PFSK-1 (cell line): ENCODE results near the gene CPVL.

Experiments used
- FOXP2 ChIP-seq: optimal IDR thresholded peaks from 2 replicates; pipeline ENCODE3; 2011; ENCODE audit warnings: borderline replicate concordance, control low read depth, inconsistent platforms; ENCODE audit not compliant: insufficient read depth; ENCODE audit errors: extremely low read length, extremely low read depth
- POLR2AphosphoS5 ChIP-seq: IDR thresholded peaks from 2 replicates; pipeline ENCODE4 v1.6.1; 2012; ENCODE audit warnings: low read depth, mild to moderate bottlenecking, control low read depth, low read length, moderate library complexity
- SIN3A ChIP-seq: IDR thresholded peaks from 2 replicates; pipeline ENCODE4 v1.6.1; 2012; ENCODE audit warnings: mild to moderate bottlenecking, low read length, moderate library complexity, borderline replicate concordance; ENCODE audit not compliant: insufficient read depth
- TAF1 ChIP-seq: IDR thresholded peaks from 2 replicates; pipeline ENCODE4 v1.6.1; 2012; ENCODE audit warnings: low read length, control low read depth, borderline replicate concordance; ENCODE audit not compliant: insufficient read depth
- TF ChIP-seq, protein P1 (sequence below), 2 experiments: IDR thresholded peaks; 2 replicates each; pipeline versions ENCODE4 v1.6.1 to v1.8.0; 2011 to 2012; ENCODE audit warnings: low read depth in 2 of 2, low read length in 2 of 2, control low read depth in 1 of 2, inconsistent platforms in 1 of 2, mild to moderate bottlenecking in 1 of 2, moderate library complexity in 1 of 2; ENCODE audit not compliant: insufficient read depth in 1 of 2

CPVL gene

GRCh38 chr7:29138588-29138987 lies 7.7 kb downstream of the CPVL start:
- TF ChIP-seq TAF1 (no peak), POLR2AphosphoS5 (no peak), FOXP2 (no peak), SIN3A (no peak)
- TF ChIP-seq, protein P1, sequence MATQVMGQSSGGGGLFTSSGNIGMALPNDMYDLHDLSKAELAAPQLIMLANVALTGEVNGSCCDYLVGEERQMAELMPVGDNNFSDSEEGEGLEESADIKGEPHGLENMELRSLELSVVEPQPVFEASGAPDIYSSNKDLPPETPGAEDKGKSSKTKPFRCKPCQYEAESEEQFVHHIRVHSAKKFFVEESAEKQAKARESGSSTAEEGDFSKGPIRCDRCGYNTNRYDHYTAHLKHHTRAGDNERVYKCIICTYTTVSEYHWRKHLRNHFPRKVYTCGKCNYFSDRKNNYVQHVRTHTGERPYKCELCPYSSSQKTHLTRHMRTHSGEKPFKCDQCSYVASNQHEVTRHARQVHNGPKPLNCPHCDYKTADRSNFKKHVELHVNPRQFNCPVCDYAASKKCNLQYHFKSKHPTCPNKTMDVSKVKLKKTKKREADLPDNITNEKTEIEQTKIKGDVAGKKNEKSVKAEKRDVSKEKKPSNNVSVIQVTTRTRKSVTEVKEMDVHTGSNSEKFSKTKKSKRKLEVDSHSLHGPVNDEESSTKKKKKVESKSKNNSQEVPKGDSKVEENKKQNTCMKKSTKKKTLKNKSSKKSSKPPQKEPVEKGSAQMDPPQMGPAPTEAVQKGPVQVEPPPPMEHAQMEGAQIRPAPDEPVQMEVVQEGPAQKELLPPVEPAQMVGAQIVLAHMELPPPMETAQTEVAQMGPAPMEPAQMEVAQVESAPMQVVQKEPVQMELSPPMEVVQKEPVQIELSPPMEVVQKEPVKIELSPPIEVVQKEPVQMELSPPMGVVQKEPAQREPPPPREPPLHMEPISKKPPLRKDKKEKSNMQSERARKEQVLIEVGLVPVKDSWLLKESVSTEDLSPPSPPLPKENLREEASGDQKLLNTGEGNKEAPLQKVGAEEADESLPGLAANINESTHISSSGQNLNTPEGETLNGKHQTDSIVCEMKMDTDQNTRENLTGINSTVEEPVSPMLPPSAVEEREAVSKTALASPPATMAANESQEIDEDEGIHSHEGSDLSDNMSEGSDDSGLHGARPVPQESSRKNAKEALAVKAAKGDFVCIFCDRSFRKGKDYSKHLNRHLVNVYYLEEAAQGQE (IDR thresholded peaks at IDR 0.05; ENCODE audit: insufficient read depth in 1 of 2, low read depth in 2 of 2, low read length in 2 of 2) = no peak

- TF ChIP-seq, protein P1 (IDR thresholded peaks at IDR 0.05; ENCODE audit: insufficient read depth in 1 of 2, low read depth in 2 of 2, low read length in 2 of 2) = no peak
- TF ChIP-seq POLR2AphosphoS5 (no peak), SIN3A (no peak), FOXP2 (no peak), TAF1 (no peak)
Measured at GRCh38 chr7:29135846-29136245, 10.5 kb downstream of the CPVL start.

GRCh38 chr7:29132980-29133379 lies 13.4 kb downstream of the CPVL start:
- TF ChIP-seq FOXP2 (no peak), TAF1 (no peak), POLR2AphosphoS5 (no peak), SIN3A (no peak)
- TF ChIP-seq, protein P1 (IDR thresholded peaks at IDR 0.05; ENCODE audit: insufficient read depth in 1 of 2, low read depth in 2 of 2, low read length in 2 of 2) = no peak

DNA sequence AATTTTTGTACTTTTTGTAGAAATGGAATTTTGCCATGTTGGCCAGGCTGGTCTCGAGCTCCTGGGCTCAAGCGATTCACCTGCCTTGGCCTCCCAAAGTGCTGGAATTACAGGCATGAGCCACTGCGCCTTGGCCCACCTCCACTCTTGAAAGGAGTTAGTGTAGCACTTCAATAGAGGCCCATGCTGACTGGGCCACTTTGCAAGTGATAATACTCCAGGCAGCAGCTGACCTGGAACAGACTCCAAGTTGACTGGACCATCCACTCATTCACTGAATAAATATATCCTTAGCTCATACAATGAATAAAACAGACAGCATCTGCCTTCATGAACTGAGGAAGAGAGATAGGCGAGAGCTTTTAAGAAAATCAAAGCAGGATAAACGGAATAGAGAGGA lies 14.7 kb downstream of the CPVL start:
- TF ChIP-seq, protein P1 (IDR thresholded peaks at IDR 0.05; ENCODE audit: insufficient read depth in 1 of 2, low read depth in 2 of 2, low read length in 2 of 2) = no peak
- TF ChIP-seq FOXP2 = no peak
- no peak for TF ChIP-seq POLR2AphosphoS5
- no peak for TF ChIP-seq TAF1
- no peak for TF ChIP-seq SIN3A

DNA sequence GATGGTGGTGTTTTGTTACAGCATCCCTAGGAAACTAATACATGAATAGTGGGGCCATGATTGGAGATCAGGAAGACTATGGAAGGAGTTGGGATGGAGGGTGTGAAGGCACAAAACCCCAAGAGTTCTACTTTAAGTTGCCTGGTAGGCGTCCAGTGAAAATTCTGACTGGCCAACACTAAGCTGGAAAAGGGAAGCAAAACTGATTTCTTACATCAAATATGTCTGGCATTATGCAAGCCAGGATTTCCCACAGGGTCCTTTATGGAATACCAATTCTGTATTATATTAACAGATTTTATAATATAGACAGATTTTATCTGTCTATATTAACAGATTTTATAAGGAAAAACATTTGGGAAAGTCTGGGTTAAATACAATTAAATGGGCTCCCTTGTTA lies 16.2 kb downstream of the CPVL start:
- no peak for TF ChIP-seq SIN3A
- no peak for TF ChIP-seq POLR2AphosphoS5
- no peak for TF ChIP-seq FOXP2
- TF ChIP-seq TAF1 = no peak
- TF ChIP-seq, protein P1 (IDR thresholded peaks at IDR 0.05; ENCODE audit: insufficient read depth in 1 of 2, low read depth in 2 of 2, low read length in 2 of 2) = no peak
